ENCODE data around the gene XG.

- TF ChIP-seq CTCF (IDR thresholded peaks at IDR 0.05; ENCODE audit: extremely low read depth in 1 of 2, insufficient read depth in 1 of 2, low read depth in 1 of 2, low read length in 2 of 2) (no peak), EZH2 (IDR thresholded peaks at IDR 0.05; ENCODE audit: borderline replicate concordance, low read depth, low read length, severe bottlenecking) (no peak), POLR2A (IDR thresholded peaks at IDR 0.05; ENCODE audit: low read depth, low read length) (no peak), MAX (IDR thresholded peaks at IDR 0.05; ENCODE audit: insufficient read depth, insufficient read length) (no peak), POLR2AphosphoS5 (IDR thresholded peaks at IDR 0.05; ENCODE audit: insufficient read depth, low read depth, low read length) (no peak), FOS (IDR thresholded peaks at IDR 0.05; ENCODE audit: borderline replicate concordance, insufficient read depth, low read length) (no peak), JUN (IDR thresholded peaks at IDR 0.05; ENCODE audit: borderline replicate concordance, insufficient read depth, insufficient read length, low read depth) (no peak), MYC (IDR thresholded peaks at IDR 0.05; ENCODE audit: low read depth, low read length) (no peak)
These were observed 43.1 kb upstream of the XG start for GRCh38 chrX:2708592-2709188.
